HG02763 (cell line): ENCODE data around the gene YWHAG.
A peak's percentile ranks its signal among the peaks of the same experiment; 100 is the strongest.
"Not testable (repeated sequence)": the region's sequence is repeated elsewhere in the genome, so short reads cannot be mapped to it uniquely, and the experiment has no call there.

Experiments used
- ATAC-seq: cut with Tn5 transposase; IDR thresholded peaks from one replicate; pipeline ENCODE4 v1.9.1; 2021; ENCODE audit warnings: mild to moderate bottlenecking, moderate library complexity; ENCODE audit not compliant: unreplicated experiment

YWHAG gene

DNA sequence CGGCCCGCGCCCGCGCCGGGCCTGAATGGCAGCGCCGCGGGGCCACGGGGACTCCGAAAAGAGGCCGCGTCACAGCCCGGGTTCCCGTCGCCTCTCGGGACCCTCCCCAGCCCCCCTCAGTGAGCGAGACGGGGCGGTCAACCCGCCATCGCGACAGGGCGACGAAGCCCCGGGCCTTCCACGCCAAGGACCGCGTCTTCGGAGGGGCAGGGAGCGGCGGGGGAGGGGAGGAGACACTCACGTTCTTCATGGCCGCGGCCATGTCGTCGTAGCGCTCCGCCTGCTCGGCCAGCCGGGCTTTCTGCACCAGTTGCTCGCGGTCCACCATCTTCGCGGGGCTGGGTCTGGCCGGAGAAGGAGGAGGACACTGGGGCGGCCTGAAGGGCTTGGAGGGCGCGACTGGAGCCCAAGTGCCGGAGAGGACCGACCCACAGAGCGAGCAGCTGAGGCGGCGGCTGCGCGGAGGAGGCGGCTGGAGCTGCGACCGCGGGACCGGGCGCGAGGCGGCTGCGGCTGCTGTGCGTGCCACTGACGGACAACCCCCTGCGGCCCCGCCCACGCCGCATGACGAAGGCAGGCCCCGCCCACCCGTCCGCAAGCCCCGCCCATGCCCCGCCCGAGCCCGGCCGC lies at the start of gene YWHAG:
YWHAG (minus strand) TSS at position 511 of the 630 bp plus-strand sequence; CDS start at position 328, 183 bp downstream.
- peak; percentile 57 for ATAC-seq

DNA sequence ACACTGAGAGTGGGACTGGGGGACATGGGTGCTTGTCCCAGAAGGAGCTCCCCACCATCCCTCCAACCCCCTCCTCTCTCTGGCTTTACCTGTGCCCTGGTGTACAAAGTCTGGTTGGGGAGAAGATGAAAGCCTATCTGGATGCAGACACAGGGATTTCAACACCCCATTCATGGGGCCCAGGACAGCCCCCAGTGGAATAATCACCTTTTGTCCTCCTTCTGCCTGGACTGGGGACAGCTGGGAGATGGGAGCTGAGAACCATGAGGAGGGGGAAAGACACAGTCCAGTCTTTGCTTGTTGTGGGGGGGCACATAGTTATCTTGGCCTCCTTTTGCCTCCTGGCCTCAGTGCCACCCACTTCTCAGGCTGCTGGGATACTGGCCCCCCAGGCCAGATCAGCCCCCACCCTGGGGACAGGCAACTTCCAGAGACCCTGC lies 49.4 kb upstream of the YWHAG start:
- ATAC-seq = no peak

DNA sequence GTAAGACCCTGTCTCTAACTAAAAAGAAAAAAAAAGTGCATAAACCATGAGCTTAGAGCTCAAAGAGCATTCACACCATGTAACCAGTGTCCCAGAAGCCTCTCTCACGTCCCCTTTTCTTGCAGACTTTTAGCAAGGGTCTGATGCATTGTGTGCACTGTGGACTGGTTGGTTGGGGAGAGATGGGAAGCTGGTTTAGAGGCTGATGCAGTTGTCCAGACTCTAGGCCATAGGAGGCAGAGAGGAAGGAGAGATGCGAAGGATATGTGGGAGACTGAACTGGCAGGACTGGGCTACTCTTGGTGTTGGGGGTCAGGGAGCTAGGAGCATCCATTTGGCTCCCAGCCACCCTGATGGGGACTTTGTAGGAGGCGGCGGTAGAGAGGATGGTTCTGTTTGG lies 48.9 kb upstream of the YWHAG start:
- ATAC-seq = no peak

DNA sequence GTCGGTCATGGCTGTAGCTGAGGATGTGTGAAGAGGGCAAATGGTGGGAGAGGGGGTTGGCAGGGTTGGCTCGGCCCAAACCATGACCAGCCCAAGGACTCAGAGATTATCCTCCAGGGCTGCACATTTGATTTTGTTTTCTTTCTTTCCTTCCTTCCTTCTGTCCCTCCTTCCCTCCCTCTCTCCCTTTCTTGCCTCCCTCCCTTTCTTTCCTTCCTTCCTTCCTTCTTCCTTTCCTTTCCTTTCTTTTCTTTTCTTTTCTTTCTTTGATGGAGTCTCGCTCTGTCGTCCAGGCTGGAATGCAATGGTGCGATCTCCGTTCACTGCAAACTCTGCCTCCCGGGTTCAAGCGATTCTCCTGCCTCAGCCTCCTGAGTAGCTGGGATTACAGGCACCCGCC lies 46.9 kb upstream of the YWHAG start:
- ATAC-seq = no peak

DNA sequence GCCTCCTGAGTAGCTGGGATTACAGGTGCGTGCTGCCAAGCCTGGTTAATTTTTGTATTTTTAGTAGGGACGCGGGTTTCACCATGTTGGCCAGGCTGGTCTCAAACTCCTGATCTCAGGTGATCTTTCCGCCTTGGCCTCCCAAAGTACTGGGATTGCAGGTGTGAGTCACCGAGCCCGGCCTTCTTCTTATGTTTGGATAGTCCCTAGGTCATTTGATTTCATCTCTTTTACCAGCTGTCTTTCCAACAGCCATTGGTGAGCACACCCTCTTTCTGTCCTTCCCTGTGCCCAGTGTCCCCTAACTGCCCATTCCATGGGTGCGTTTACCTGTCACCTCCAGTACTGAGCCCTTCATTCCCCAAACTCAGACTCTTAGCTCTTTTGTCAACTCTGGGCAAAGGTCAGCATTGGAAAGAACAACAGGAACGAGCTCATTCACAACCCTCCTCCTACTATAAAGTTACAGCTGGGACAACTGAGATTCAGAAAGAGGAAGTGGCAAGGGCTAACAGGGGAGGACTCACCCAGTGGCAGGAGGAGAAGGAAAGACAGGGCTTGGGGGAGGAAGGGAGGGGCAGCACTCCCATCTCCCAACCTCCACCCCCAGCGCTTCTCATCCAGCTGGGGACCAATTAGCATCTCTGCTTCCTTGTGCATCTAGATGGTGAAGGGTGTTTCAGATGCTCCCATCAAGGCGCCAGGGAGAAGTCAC lies 45.1 kb upstream of the YWHAG start:
- ATAC-seq = no peak

DNA sequence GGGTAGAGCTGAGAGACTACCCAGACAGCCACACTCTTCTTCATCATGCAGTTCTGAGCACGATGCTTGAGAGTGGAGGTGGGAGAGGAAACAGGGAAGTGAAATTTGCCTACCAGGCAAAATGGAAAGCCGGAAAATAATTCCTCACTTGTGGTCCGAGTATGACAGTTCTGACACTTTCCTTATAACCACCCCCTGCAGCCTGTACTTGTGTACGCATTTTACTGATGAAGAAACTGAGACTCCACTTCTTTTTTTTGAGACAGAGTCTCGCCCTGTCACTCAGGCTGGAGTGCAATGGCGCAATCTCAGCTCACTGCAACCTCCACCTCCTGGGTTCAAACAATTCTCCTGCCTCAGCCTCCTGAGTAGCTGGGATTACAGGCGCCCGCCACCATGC lies 44.3 kb upstream of the YWHAG start:
- ATAC-seq = not testable (repeated sequence)

DNA sequence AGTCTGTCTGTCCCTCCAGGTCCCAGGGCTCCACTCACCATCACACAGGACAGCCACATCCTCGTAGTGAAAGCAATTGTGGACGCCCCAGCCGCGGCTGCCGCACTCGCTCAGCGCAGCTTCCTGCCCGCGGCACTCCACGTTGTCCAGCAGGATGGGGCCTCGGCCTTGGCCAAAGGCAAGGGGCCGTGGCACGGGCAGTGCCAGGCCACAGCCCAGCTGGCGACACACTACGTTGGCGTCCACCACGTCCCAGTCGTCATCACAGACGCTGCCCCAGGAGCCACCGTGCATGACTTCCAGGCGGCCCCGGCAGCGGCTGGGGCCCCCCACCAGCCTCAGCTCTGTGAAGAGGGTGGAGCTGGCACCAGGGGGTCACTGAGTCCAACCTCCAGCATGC lies 41.5 kb upstream of the YWHAG start:
- ATAC-seq = no peak

DNA sequence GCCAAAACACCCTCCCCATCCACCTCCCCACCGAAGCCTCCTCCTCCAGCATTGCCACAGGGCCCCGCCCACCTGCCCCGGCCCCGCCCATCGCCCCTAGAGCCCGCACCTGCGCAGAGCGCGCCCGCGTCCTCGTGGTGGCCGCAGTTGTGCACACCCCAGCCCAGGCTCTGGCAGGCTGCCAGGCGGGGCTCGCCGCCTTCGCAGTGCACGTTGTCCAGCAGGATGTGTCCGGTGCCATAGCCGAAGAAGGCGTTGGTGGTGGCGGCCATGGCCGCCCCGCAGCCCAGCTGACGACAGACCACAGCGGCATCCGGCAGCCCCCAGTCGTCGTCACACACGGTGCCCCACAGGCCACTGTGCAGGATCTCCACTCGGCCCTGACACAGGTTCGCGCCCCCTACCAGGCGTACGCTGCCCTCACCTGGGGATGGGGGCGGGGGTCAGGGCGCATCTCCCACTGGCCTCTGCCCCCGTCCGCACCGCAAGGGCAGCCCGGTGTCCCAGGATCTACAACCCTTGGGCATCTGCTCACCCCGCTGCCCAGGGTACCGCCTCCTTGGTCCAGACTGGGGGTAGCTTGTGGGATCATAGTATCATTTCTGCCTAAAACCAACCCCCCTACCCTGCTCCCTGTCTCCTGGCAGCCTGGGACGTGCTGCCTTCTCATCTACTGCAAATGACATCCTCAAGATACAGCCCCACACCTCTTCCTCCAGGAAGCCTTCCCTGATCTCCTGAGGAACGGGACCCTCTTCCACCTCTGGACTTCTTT lies 38.8 kb upstream of the YWHAG start:
- no peak for ATAC-seq

DNA sequence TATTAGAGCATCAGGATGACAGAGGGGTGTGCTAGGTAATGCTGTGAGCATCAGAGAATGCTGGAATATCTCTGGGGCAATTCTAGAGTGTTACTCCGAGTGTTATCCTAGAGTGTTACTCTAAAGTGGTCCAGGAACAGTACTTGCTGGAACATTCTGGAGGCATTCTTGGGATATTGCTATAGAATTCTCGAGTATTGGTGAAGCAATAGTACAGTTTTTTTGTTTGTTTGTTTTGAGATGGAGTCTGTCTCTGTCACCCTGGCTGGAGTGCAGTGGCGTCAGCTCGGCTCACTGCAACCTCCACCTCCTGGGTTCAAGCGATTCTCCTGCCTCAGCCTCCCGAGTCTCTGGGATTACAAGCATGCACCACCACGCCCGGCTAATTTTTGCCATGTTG lies 38.1 kb upstream of the YWHAG start:
- ATAC-seq = no peak

DNA sequence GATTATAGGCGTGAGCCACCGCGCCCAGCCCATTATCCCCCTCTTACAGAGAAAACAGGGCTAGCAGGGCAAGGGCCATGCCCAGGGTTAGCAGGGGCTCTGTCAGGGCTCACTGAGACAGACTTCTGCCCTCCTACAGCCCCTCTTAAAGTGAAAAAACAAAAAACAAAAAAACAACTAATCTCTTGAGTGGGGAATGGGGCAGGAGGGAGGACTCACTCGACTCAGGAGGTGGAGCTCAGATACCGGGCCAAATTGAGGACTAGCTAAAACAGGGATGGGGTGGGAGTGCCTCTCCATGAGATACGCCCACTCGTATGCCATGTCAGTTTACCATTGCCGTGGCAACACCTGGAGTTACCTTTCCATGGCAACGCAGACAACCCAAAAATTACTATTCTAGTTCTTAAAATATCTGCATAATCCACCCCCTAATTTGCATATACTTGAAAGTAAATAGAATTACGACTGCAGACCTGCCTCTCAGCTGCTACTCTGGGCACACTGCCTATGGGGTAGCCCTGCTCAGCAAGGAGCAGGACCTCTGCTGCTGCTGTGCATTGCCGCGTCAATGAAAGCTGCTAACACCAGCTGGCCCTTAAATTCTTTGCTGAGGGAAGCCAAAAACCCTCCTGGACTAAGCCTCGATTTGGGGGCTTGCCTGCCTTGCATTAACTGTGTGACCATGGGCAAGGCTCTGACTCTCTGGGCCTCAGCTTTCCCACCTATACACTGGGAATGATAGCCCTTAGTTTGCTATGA lies 37.4 kb upstream of the YWHAG start:
- no peak for ATAC-seq

DNA sequence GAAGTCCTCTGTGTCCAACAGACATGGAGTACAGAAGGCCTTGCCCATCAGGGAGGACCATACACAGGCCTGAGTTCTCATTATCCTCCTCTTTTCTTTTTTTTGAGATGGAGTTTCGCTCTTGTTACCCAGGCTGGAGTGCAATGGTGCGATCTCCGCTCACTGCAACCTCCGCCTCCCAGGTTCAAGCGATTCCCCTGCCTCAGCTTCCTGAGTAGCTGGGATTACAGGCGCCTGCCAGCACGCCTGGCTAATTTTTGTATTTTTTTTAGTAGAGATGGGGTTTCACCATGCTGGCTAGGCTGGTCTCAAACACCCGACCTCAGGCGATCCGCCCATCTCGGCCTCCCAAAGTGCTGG lies 36.8 kb upstream of the YWHAG start:
- not testable (repeated sequence) for ATAC-seq

DNA sequence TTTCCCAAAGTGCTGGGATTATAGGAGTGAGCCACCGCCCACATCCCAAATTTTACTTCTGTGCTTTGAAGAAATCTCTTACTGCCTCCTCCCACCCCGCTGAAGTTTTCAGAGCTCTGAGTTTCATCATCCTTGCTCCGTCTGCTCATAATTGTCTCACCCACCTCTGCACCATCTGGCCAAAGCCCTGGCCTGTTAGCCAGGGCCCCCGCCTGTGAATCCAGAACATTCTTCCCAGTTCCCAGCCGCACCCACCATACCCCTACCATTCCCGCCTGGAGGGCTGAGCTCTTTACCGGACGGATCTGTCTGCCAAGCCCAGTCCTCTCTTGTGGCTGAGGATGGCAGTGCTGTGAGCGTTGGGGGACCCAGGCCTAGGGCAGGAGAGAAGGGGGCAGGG lies 36.2 kb upstream of the YWHAG start:
- no peak for ATAC-seq

DNA sequence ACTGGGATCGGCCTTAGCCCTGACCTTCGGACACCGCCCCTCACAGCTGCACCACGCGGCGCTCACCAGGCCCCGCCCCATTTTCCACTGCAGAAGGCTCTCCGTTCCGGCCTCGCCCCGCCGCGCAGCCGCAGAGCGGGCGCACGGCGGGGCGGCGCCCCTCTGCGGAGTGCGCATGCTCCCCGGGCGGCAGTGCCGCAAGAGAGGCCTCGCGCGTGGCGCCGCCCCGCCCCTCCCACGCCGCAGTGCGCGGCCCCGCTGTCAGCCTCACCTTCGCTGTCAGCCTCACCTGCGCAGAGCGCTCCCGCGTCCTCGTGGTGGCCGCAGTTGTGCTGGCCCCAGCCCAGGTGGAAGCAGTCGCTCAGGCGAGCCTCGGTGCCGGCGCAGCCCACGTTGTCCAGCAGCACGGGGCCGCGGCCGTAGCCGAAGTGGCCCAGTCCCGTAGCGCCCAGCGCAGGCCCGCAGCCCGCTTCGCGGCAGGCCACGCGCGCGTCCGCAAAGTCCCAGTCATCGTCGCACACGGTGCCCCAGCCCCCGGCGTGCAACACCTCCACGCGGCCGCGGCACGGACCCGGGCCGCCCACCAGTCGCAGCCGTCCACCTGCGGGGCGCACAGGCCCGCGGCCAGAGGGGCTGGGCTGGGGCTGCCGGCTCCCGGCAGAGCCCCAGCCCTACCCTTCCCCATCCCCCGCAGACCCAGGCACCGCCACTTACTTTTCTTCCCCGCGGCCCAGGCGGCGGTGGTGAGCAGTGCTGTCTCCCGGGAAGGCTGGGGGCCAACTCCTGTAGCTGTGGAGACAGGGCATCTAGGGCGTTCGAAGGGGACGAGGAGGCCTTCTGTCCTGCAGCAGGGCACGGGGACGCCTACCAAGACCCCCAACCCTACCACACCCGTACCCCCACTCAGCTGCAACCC lies 34.6 kb upstream of the YWHAG start:
- ATAC-seq = peak; percentile 83

DNA sequence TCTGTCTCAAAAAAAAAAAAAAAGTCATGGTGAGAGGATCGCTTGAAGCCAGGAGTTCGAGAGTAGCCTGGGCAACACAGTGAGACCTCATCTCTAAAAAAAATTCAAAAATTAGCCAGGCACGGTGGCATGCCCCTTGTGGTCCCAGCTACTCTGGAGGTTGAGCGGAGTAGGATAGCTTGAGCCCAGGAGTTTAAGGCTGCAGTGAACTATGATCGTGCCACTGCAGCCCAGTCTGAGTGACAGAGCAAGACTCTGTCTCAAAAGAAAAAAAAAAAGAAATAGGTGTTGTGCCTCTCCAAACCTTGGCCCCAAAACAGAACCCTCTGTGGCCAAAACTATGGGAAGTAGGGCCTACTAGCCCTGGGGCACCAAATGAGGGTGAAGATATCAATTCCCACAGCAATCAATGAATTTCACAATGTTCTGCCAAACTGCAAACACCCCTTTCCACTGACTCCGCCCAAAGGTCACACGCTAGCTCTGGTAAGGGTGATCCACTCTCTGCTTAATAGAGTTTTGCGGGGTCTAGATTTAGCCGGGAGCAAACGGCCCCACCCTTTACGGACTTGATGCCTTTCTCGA lies 33.8 kb upstream of the YWHAG start:
- ATAC-seq = no peak

DNA sequence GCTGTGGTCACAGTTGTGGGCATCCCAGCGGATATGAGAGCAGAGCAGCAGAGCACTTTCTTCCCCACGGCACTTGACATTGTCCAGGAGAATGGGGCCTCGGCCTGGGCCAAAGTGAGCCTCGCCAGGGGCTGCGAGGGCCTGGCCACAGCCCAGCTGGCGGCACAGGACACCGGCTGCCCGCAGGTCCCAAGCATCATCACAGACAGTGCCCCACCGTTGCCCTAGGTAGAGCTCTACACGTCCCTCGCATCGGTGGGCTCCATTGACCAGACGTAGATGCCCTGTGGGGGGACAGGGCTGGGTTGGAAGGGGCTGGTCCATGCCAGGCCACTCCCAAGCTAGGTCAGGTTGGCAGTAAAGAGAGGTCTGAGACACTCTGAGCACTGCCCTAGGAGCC lies 31.3 kb upstream of the YWHAG start:
- no peak for ATAC-seq

DNA sequence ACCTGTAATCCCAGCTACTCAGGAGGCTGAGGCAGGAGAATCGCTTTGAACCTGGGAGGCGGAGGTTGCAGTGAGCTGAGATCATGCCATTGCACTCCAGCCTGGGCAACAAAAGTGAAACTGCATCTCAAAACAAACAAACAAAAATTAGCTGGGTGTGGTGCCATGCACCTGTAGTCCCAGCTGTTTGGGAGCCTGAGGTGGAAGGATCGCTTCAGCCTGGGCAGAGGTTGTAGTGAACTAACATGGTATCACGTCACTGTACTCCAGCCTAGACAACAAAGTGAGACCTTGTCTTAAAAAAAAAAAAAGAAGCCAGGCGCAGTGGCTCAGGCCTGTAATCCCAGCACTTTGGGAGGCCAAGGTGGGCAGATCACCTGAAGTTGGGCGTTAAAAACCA lies 29.0 kb upstream of the YWHAG start:
- ATAC-seq = not testable (repeated sequence)

DNA sequence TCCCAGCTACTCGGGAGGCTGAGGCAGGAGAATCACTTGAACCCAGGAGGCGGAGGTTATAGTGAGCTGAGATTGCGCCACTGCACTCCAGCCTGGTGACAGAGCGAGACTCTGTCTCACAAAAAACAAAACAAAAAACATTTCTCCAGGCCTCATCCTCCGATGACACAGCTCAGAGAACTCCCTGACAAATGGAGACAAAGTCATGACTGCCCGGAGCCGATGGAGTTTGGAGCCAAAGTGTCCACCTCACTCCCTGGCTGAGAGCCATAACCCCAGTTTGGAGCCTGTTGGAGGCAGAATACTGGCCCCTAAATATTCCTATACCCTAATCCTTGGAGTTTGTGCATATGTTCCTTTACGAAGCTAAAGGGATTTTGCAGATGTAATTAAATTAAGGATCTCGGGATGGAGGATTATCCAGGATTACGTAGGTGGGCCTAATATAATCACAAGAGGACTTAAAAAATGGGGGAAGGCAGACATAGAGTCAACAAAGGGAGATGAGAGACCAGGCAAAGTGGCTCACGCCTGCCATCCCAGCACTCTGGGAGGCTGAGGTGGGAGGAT lies 28.0 kb upstream of the YWHAG start:
- no peak for ATAC-seq

DNA sequence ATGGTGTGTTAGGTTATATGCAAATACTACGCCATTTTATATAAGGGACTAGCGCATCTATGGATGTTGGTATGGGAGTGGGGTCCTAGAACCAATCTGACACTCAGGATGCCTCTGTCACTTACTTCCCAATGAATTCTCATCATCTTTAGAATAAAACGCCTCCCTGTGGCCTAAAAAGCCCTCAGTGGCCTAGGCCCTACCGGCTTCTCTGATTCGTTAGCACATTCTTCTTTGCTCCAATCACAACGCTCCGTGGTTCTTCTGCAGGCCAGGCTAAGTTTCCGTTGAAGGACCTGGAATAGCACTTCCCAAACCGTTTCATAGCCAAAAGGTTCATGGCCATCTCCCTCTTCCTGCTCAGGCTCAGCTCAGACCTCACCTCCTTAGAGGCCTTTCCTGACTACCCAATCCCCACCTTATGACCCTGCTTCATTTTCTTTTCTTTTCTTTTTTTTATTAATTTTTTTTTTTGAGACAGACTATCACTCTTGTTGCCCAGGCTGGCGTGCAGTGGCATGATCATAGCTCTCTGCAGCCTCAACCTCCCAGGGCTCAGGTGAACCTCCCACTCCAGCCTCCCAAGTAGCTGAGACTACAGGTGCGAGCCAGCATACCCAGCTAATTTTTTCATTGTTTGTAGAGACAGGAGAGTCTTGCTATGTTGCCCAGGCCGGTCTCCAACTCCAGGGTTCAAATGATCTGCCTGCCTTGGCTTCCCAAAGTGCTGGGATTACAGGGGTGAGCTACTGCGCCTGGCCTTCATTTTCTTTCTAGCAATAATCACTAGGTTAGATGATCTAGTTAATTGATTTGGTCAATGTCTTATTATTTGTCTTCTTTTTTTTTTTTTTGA lies 24.5 kb upstream of the YWHAG start:
- no peak for ATAC-seq

DNA sequence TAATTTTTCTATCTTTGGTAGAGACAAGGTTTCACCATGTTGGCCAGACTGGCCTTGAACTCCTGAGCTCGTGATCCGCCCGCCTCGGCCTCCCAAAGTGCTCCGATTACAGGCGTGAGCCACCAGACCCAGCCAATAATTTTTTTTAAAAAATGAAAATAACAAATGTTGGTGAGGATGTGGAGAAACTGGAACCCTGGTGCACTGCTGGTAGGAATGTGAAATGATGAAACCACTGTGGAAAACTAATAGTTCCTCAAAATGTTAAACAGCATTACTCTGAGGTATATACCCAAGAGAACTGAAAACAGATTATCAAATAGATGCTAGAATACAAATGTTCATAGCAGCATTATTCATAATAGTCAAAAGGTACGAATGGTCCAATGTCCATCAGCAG lies 23.0 kb upstream of the YWHAG start:
- no peak for ATAC-seq
